ENCODE results near the gene HOXA4. TPM values are rescaled to one million over a fixed set of nuclear protein-coding genes. Genes with fewer than 3 reads are reported as not detected.

Gene HOXA4
- total and polyA plus RNA-seq, 7 donors = 1.8 to 4.8 (median 2.9) TPM; not detected in 1

DNA sequence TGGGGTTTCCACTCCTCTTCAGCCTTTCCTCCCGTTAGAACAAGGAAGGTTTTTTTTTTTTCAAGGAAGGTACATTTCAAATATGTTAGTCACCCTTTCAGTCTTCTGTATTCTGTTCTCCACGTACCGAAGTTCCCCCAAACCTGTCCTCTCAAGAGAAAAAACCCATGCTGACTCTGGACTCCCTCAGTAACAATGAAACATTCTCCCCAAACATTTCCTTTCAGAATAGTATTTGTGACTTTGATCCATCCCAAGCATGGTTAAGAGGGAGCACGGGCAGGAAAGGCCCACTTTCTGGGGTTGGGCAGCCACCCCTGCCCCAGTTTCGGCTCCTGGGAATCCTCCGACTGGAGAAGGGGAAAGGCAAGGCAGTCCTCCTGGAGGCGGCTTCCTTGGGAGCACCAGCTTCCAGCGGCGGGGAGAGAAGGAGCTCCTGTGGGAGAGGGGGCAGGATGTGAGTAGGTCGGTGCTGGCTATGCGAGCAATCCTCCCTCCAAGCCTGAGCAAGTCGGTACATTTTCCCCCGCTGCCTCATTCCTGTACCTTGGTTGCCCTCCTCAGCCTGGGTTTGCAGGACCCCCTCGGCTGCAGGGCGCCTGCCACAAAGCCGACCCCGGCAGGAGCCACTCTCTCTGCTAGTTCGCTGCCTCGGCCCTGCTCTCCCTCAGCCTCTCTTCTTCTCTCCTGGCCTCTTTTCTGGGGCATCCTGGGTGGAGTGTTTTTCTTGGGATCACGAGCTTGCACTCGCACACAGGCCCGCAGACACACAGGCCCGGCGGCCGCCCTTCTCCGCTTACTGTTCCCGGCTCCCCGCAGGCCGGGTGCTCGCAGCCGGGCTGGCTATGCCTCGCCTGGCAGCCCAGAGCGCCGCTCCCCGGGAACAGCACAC is 32.6 kb downstream of the HOXA4 start:
- TF ChIP-seq EP300 (IDR thresholded peaks at IDR 0.05) = no peak
- TF ChIP-seq, protein P1, sequence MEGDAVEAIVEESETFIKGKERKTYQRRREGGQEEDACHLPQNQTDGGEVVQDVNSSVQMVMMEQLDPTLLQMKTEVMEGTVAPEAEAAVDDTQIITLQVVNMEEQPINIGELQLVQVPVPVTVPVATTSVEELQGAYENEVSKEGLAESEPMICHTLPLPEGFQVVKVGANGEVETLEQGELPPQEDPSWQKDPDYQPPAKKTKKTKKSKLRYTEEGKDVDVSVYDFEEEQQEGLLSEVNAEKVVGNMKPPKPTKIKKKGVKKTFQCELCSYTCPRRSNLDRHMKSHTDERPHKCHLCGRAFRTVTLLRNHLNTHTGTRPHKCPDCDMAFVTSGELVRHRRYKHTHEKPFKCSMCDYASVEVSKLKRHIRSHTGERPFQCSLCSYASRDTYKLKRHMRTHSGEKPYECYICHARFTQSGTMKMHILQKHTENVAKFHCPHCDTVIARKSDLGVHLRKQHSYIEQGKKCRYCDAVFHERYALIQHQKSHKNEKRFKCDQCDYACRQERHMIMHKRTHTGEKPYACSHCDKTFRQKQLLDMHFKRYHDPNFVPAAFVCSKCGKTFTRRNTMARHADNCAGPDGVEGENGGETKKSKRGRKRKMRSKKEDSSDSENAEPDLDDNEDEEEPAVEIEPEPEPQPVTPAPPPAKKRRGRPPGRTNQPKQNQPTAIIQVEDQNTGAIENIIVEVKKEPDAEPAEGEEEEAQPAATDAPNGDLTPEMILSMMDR (IDR thresholded peaks at IDR 0.05) = no peak
- TF ChIP-seq POLR2AphosphoS5 (IDR thresholded peaks at IDR 0.05) = no peak
- TF ChIP-seq POLR2A (IDR thresholded peaks at IDR 0.05) = no peak
- peak; percentile 70 for DNase-seq
- Histone ChIP-seq H3K27ac (peak overlapping the region; percentile 93 to 99 (median 94)), H3K36me3 (no peaks in the 10 kb centered on the region), H3K27me3 (no peaks in the 10 kb centered on the region), H3K9me3 (no peaks in the 10 kb centered on the region), H3K4me1 (peaks cover 0 to 45% (median 29%) of the 10 kb centered on the region in 4 donors), H3K4me3 (peak overlapping the region; percentile 77 to 93 (median 90))
- intact Hi-C loops (cut with DNase I) = loop anchor here (2.0 to 10.0 kb wide), 5 partner anchors 33 to 1233 kb away; partner anchors contain the start of genes CBX3, HNRNPA2B1, HOXA4 and SKAP2
- WGBS, 2 donors = 8 to 19% methylated on average over 35 of the region's 35 CpGs

DNA sequence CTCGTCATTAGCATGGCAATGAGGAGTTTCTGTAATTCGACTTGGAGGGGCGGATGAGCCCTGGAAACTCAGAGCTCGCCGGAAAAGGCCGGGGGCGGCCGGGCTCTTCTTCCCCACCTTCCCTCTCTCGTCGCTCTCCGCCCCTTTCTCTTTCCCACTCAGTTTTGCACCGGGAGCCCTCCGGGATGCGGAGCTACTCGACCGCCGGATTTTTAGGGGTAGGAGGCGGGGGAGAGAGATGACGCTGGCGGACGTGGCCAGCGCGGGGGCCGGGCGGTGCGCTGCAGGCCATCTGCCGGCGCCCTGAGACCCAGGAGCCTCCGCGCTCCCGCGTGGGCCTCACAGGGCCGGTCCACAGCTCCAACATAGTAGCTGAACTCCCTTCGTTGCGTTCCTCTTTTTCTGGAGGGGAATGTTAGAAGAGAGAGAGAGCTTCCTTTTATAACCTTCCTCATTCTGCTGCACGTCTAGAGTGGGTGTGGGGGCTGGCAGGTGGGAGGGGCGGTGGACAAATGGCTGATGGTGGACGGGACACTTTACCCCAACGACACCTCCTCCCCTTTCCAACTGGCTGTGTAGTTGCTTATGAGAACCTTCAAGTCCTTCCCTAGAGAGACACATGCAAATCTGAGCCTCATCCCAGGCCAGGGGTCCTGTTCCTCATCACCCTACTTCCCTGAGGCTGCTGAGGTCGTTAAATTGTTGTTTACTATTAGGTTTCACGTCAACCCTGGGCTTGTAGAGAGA is 33.6 kb downstream of the HOXA4 start:
- WGBS, 2 donors = 1% methylated on average over 41 of the region's 41 CpGs
- peak overlapping the region; percentile 93 to 99 (median 94) for H3K27ac ChIP-seq
- peaks cover 0 to 45% (median 25%) of the 10 kb centered on the region in 4 donors for H3K4me1 ChIP-seq
- H3K36me3 ChIP-seq = no peaks in the 10 kb centered on the region
- TF ChIP-seq, protein P1 (IDR thresholded peaks at IDR 0.05) = no peak
- TF ChIP-seq POLR2A (IDR thresholded peaks at IDR 0.05) = peak; percentile 38 to 53
- TF ChIP-seq EP300 (IDR thresholded peaks at IDR 0.05) = no peak
- TF ChIP-seq POLR2AphosphoS5 (IDR thresholded peaks at IDR 0.05) = peak; percentile 30 to 80 (median 73)
- DNase-seq = peak; percentile 82
- peak overlapping the region; percentile 77 to 93 (median 90) for H3K4me3 ChIP-seq
- intact Hi-C loops (cut with DNase I) = loop anchor here (2.0 to 10.0 kb wide), 4 partner anchors 232 to 1232 kb away; partner anchors contain the start of genes CBX3, HNRNPA2B1 and SKAP2
- H3K27me3 ChIP-seq = no peaks in the 10 kb centered on the region
- H3K9me3 ChIP-seq = no peaks in the 10 kb centered on the region

DNA sequence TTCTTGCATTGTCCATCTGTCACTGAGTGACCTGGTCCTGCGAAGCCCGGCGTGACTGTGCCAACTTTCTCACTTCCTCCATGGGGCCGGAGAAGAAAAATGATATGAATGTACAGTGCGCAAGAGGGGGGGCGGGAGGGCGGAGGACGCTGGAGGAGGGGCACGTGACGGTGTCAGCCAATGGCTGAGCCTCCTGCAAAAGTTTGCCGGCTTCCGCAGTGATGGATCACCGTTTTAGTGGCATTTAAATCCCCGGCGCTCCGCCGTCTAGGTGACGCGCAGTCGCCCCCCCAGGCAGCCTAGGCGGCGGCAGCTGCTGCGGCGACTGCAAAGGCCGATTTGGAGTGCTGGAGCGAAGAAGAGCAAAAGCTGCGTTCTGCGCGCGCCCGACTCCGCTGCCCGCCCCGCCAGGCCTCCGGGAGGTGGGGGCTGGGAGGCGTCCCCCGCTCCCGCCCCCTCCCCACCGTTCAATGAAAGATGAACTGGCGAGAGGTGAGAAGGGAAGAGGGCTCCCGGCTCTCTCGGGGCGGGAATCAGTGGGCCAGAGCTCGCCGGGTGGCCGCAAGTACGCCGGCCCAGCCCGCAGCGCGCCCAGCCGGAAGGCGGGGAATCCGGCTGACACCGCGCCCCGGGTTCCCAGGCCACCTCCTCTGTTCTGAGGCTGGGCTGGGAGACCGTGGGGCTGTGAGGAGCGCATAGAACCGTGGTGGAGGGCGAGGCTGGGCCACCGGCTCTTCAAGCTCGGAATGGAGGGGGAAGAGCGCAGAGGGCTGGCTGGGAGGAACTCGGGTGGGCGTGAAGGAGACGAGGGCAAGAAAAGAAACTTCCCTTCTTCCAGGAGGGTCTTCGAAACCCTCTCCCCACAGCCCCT is 34.4 kb downstream of the HOXA4 start, which contains the start of gene HOXA1:
HOXA1 (minus strand) TSS at position 104 of the 871 bp plus-strand sequence; CDS start at position 16, 88 bp downstream.
- Histone ChIP-seq H3K9me3 (no peaks in the 10 kb centered on the region), H3K36me3 (no peaks in the 10 kb centered on the region), H3K4me1 (peaks cover 0 to 45% (median 25%) of the 10 kb centered on the region in 4 donors), H3K27me3 (no peaks in the 10 kb centered on the region), H3K27ac (peak within 1 kb of the TSS; percentile 93 to 99 (median 94)), H3K4me3 (peak within 1 kb of the TSS; percentile 77 to 93 (median 90))
- peak; percentile 93 for DNase-seq
- TF ChIP-seq POLR2A (IDR thresholded peaks at IDR 0.05) = peak; percentile 43 to 71
- no peak for TF ChIP-seq EP300 (IDR thresholded peaks at IDR 0.05)
- TF ChIP-seq, protein P1 (IDR thresholded peaks at IDR 0.05) = no peak
- peak; percentile 75 to 92 (median 84) for TF ChIP-seq POLR2AphosphoS5 (IDR thresholded peaks at IDR 0.05)
- 0 to 1% methylated on average over 68 of the region's 68 CpGs for WGBS, 2 donors
- intact Hi-C loops (cut with DNase I) = loop anchor here (2.0 to 10.0 kb wide), 4 partner anchors 231 to 1231 kb away; partner anchors contain the start of genes CBX3, HNRNPA2B1 and SKAP2
